HEK293T (cell line): ENCODE measurements around the gene ZFPM1.

Experiments used
- ARNT ChIP-seq: fragments of 450-650 bp; IDR thresholded peaks from 2 replicates; pipeline ENCODE4 v1.6.1; 2017; ENCODE audit warnings: mild to moderate bottlenecking
- BHLHE40 ChIP-seq: fragments of 450-650 bp; IDR thresholded peaks from 2 replicates; pipeline ENCODE4 v1.6.1; 2016; ENCODE audit warnings: mild to moderate bottlenecking, moderate library complexity, borderline replicate concordance
- ELF4 ChIP-seq: fragments of 450-650 bp; IDR thresholded peaks from 2 replicates; pipeline ENCODE4 v1.6.1; 2017; ENCODE audit warnings: antibody characterized with exemption
- FOXK2 ChIP-seq: fragments of 450-650 bp; IDR thresholded peaks from 2 replicates; pipeline ENCODE4 v1.6.1; 2016; ENCODE audit warnings: mild to moderate bottlenecking
- FOXM1 ChIP-seq: fragments of 450-650 bp; IDR thresholded peaks from 2 replicates; pipeline ENCODE4 v1.6.1; 2017; ENCODE audit warnings: mild to moderate bottlenecking, borderline replicate concordance
- HDGF ChIP-seq: fragments of 450-650 bp; IDR thresholded peaks from 2 replicates; pipeline ENCODE4 v1.6.1; 2017; ENCODE audit warnings: antibody characterized with exemption, borderline replicate concordance
- LEF1 ChIP-seq: fragments of 450-650 bp; IDR thresholded peaks from 2 replicates; pipeline ENCODE4 v1.6.1; 2017; ENCODE audit warnings: mild to moderate bottlenecking, borderline replicate concordance
- NFRKB ChIP-seq: fragments of 450-650 bp; IDR thresholded peaks from 2 replicates; pipeline ENCODE4 v1.6.1; 2016; ENCODE audit warnings: mild to moderate bottlenecking, moderate library complexity
- SP1 ChIP-seq: fragments of 450-650 bp; IDR thresholded peaks from 2 replicates; pipeline ENCODE4 v1.6.1; 2017
- SUZ12 ChIP-seq: fragments of 450-650 bp; IDR thresholded peaks from 2 replicates; pipeline ENCODE4 v1.6.1; 2016; ENCODE audit warnings: mild to moderate bottlenecking
- TARDBP ChIP-seq: fragments of 450-650 bp; IDR thresholded peaks from 2 replicates; pipeline ENCODE4 v1.6.1; 2016
- ZNF384 ChIP-seq: fragments of 450-650 bp; IDR thresholded peaks from 2 replicates; pipeline ENCODE4 v1.6.1; 2016
- TF ChIP-seq, protein P1 (sequence below): fragments of 450-650 bp; IDR thresholded peaks from 2 replicates; pipeline ENCODE4 v1.6.1; 2016

DNA sequence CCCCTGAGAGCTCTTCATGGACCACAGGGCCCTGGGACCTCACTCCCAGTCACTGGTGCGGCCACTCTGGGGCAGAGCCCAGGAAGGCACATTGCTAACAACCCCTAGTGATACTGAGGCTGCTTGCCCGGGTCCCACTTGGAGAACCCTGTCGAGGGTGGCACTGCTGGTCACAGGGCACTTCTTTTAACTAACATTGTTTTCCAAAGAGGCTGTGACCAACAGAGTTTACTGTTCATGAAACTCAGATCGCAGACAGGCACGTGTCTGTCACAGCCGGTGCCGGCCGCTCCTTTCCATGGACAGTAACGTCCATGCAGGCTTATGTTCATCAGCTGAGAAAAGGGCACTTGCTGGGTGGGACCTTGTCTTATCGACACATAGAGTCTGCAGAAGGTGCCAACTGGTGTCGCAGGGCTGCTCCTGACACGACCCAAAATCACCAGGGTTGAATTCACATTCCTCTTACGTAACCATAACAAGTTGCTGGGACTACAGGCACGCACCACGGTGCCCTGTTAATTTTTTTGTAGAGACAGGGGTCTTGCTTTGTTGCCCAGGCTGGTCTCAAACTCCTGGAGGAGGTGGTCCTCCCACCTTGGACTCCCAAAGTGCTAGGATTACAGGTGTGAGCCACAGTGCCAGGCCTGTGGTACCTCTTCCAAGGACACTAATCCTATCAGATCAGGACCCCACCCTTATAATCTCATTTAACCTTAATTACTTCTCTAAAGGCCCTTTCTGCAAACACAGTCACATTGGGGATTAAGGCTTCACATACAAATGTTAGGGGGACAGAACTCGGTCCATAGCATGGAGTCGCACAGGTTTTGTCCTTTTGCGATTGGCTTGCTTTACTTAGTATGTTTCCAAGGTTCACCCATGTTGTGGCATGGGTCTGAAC is 115.9 kb downstream of the ZFPM1 start:
- TF ChIP-seq FOXK2 (no peak), BHLHE40 (no peak), SUZ12 (no peak), LEF1 (no peak), HDGF (no peak), ARNT (no peak), SP1 (no peak), ZNF384 (no peak), TARDBP (no peak), NFRKB (no peak), ELF4 (no peak), FOXM1 (no peak)
- TF ChIP-seq, protein P1, sequence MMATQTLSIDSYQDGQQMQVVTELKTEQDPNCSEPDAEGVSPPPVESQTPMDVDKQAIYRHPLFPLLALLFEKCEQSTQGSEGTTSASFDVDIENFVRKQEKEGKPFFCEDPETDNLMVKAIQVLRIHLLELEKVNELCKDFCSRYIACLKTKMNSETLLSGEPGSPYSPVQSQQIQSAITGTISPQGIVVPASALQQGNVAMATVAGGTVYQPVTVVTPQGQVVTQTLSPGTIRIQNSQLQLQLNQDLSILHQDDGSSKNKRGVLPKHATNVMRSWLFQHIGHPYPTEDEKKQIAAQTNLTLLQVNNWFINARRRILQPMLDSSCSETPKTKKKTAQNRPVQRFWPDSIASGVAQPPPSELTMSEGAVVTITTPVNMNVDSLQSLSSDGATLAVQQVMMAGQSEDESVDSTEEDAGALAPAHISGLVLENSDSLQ: no peak
